IMR-90 (cell line): ENCODE results near the gene IP6K3. TPM values are rescaled to one million over a fixed set of nuclear protein-coding genes. Genes with fewer than 3 reads are reported as not detected.

Experiments
- ATAC-seq: fragments of 200-7000 bp; cut with Tn5 transposase; 2 replicates; pipeline ENCODE4 v1.9.1; 2020; ENCODE audit warnings: low read depth, mild to moderate bottlenecking, moderate library complexity
- BruUV-seq: library from RNA; stranded (reverse); fragments of 400-500 nt; replicated peaks from 2 replicates; lab custom pipeline; 2021; lab: Mats Ljungman, UMichigan
- CTCF ChIA-PET: fragments of 300-600 bp; formaldehyde crosslinking; extraction: SDS; loops from one replicate; lab custom pipeline; 2021; ENCODE audit warnings: antibody characterized with exemption; lab: Yijun Ruan, JAX
- POLR2A ChIA-PET: fragments of 300-600 bp; sonication (Branson Sonifier 250); formaldehyde crosslinking; loops from one replicate; lab custom pipeline; 2022; ENCODE audit warnings: antibody characterized with exemption; ENCODE audit not compliant: unreplicated experiment; lab: Charles Lee
- DNase-seq: peaks from one replicate; pipeline ENCODE4 v3.0.0; 2013
- H2AFZ ChIP-seq: replicated peaks from 2 replicates; pipeline ENCODE3; 2013; ENCODE audit warnings: low read length, mild to moderate bottlenecking; ENCODE audit not compliant: poor library complexity
- H2AK5ac ChIP-seq: 2 replicates; pipeline ENCODE4 v1.6.1; 2013; ENCODE audit warnings: low read depth, low read length, inconsistent platforms
- H2AK9ac ChIP-seq: replicated peaks from 2 replicates; pipeline ENCODE3; 2013; ENCODE audit warnings: mild to moderate bottlenecking, low read depth, low read length, moderate library complexity; ENCODE audit not compliant: poor library complexity
- H2BK120ac ChIP-seq: 2 replicates; pipeline ENCODE4 v1.6.1; 2013; ENCODE audit warnings: low read depth, low read length, inconsistent platforms
- H2BK15ac ChIP-seq: 3 replicates; pipeline ENCODE4 v1.6.1; 2013; ENCODE audit warnings: low read depth, low read length, inconsistent platforms
- H2BK20ac ChIP-seq: 2 replicates; pipeline ENCODE4 v1.6.1; 2013; ENCODE audit warnings: low read depth, mild to moderate bottlenecking, inconsistent platforms, low read length, moderate library complexity
- H2BK5ac ChIP-seq: 2 replicates; pipeline ENCODE4 v1.6.1; 2013; ENCODE audit warnings: mild to moderate bottlenecking, low read depth, low read length, inconsistent platforms; ENCODE audit not compliant: poor library complexity, severe bottlenecking
- H3K14ac ChIP-seq: replicated peaks from 2 replicates; pipeline ENCODE4 v1.6.1; 2013; ENCODE audit warnings: low read depth, low read length, inconsistent platforms
- H3K18ac ChIP-seq: 2 replicates; pipeline ENCODE4 v1.6.1; 2013; ENCODE audit warnings: low read depth, low read length, control low read depth
- H3K23ac ChIP-seq: 2 replicates; pipeline ENCODE4 v1.6.1; 2013; ENCODE audit warnings: low read depth, low read length, inconsistent platforms
- H3K27ac ChIP-seq: 2 replicates; pipeline ENCODE4 v1.5.1; 2013; ENCODE audit warnings: mild to moderate bottlenecking, control low read depth, low read length; ENCODE audit not compliant: insufficient read depth
- H3K27me3 ChIP-seq: 2 replicates; pipeline ENCODE4 v1.6.1; 2013; ENCODE audit warnings: low read length; ENCODE audit not compliant: control insufficient read depth, insufficient read depth
- H3K36me3 ChIP-seq: 2 replicates; pipeline ENCODE4 v1.6.1; 2013; ENCODE audit warnings: low read length, mixed read lengths; ENCODE audit not compliant: control insufficient read depth, insufficient read depth
- H3K4ac ChIP-seq: 2 replicates; pipeline ENCODE4 v1.6.1; 2013; ENCODE audit warnings: low read depth, low read length, inconsistent platforms
- H3K4me1 ChIP-seq: 2 replicates; pipeline ENCODE4 v1.6.1; 2013; ENCODE audit warnings: low read length, mixed read lengths; ENCODE audit not compliant: control insufficient read depth, insufficient read depth
- H3K4me2 ChIP-seq: 2 replicates; pipeline ENCODE4 v1.6.1; 2013; ENCODE audit warnings: low read depth, mild to moderate bottlenecking, control low read depth, low read length, moderate library complexity
- H3K4me3 ChIP-seq: 2 replicates; pipeline ENCODE4 v1.5.1; 2013; ENCODE audit warnings: low read depth, mild to moderate bottlenecking, control low read depth, low read length, moderate library complexity; ENCODE audit not compliant: insufficient read depth
- H3K56ac ChIP-seq: 2 replicates; pipeline ENCODE4 v1.6.1; 2013; ENCODE audit warnings: low read length, inconsistent platforms; ENCODE audit not compliant: insufficient read depth; ENCODE audit errors: extremely low read depth
- H3K79me1 ChIP-seq, 2 experiments: 2 replicates each; pipeline ENCODE4 v1.6.1; 2013; ENCODE audit warnings: low read length in 2 of 2, inconsistent platforms in 1 of 2, low read depth in 1 of 2
- H3K9ac ChIP-seq: 2 replicates; pipeline ENCODE4 v1.6.1; 2013; ENCODE audit warnings: low read depth, low read length, control low read depth
- H3K9me1 ChIP-seq: 2 replicates; pipeline ENCODE4 v1.6.1; 2013; ENCODE audit warnings: low read length, inconsistent platforms; ENCODE audit not compliant: insufficient read depth
- H3K9me3 ChIP-seq: 2 replicates; pipeline ENCODE4 v1.6.1; 2013; ENCODE audit warnings: low read length; ENCODE audit not compliant: control insufficient read depth, insufficient read depth
- H4K20me1 ChIP-seq: 2 replicates; pipeline ENCODE4 v1.6.1; 2013; ENCODE audit warnings: low read length, inconsistent platforms; ENCODE audit not compliant: insufficient read depth
- H4K5ac ChIP-seq: 2 replicates; pipeline ENCODE4 v1.6.1; 2013; ENCODE audit warnings: mild to moderate bottlenecking, low read depth, low read length, control low read depth
- H4K8ac ChIP-seq, 2 experiments: 2 replicates each; pipeline ENCODE4 v1.6.1; 2013; ENCODE audit warnings: low read depth in 2 of 2, low read length in 2 of 2, control low read depth in 1 of 2, inconsistent platforms in 1 of 2
- H4K91ac ChIP-seq: 2 replicates; pipeline ENCODE4 v1.6.1; 2013; ENCODE audit warnings: low read depth, low read length, inconsistent platforms; ENCODE audit not compliant: insufficient read depth
- CEBPB ChIP-seq: IDR thresholded peaks from 2 replicates; pipeline ENCODE4 v1.6.1; 2012; ENCODE audit warnings: low read depth, low read length, improper control_type of control experiment
- CHD1 ChIP-seq: IDR thresholded peaks from 2 replicates; pipeline ENCODE4 v1.6.1; 2012; ENCODE audit warnings: low read depth, low read length, improper control_type of control experiment
- POLR2A ChIP-seq: IDR thresholded peaks from 2 replicates; pipeline ENCODE4 v1.6.1; 2012; ENCODE audit warnings: mild to moderate bottlenecking, low read depth, low read length
- RAD21 ChIP-seq: IDR thresholded peaks from 2 replicates; pipeline ENCODE4 v1.6.1; 2012; ENCODE audit warnings: low read length, improper control_type of control experiment
- WGBS, 2 experiments: methylation state at CpG; one replicate each; pipeline versions ENCODE4 v1.1.5 to v1.1.7; 2013; ENCODE audit warnings: missing lambda C conversion rate in 2 of 2; ENCODE audit not compliant: insufficient read length in 1 of 2; ENCODE audit errors: extremely low coverage in 2 of 2; 5-methylcytosine and 5-hydroxymethylcytosine counted together
- dilution Hi-C: fragments of 300-500 bp; cut with HindIII; formaldehyde crosslinking; loops from one replicate; pipeline ENCODE4 v1.14.3; 2018; ENCODE audit warnings: low sequenced_read_pairs; ENCODE audit not compliant: unreplicated experiment
- in situ Hi-C: fragments of 300-500 bp; cut with MboI; formaldehyde crosslinking; loops from 3 replicates; pipeline ENCODE4 v1.14.3; 2019; ENCODE audit warnings: low sequenced_read_pairs, inconsistent platforms, mixed read lengths
- intact Hi-C: fragments of 100-400 bp; cut with micrococcal nuclease; formaldehyde crosslinking; loops from 2 replicates; pipeline ENCODE4 v1.10.0; 2022
- polyA plus RNA-seq, 3 experiments: library from polyadenylated mRNA; depleted of rRNA; stranded (reverse); fragments of >200 nt; gene quantifications; 2 replicates each; pipeline ENCODE4 v1.2.3, GENCODE V29; 2012; ENCODE audit warnings: low replicate concordance in 1 of 3
- total RNA-seq: library from RNA; depleted of rRNA; stranded (reverse); fragments of >200 nt; gene quantifications from 2 replicates; pipeline ENCODE4 v1.2.3, GENCODE V29; 2012

IP6K3 gene
- total and polyA plus RNA-seq, 2 of the 4 experiments (the other 2 are of a cell fraction), result 0.18 to 0.51 TPM

DNA sequence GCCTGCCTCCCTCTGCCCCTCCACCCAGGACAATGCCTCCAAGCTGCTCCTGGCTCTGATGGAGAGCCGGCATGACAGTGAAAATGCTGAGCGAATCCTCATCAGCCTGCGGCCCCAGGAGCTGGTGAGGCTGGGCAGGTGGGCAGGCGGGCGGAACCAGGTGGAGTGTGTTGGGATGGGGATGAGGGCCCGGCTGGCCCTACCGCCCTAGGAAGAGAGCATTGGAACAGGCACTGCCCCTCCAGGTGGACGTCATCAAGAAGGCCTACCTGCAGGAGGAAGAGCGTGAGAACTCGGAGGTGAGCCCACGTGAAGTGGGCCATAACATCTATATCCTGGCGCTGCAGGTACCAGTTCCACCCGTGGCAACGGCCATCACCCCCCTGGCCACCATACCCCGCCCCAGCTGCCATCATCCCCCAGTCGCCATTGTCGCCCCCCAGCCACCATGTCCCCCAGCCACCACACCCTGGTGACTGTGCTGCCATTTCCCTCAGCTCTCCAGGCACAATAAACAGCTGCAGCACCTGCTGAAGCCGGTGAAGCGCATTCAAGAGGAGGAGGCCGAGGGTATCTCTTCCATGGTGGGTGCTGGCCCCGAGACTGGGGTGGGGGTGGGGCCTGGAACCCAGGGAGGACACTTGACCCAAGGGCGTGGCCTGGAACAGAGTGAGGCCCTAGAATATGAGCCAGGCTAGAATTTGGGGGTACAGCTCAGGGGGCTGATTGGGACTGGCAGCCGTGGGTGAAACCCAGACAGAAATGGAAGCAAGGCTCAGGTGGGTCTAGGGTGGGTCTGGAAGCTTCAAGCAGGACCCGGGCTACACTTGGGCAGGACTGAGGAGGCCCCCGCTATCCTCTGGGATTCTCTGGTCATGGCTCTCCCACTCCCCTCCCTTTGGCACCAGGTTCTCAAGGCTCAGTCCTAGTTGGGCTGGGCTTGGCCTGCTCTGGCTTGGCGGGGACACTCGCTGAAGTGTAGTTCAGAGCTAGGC, 59.4 kb downstream of the IP6K3 start:
- no peak overlapping the region for H2BK120ac ChIP-seq
- H3K9me3 ChIP-seq, result no peaks in the 10 kb centered on the region
- no peak overlapping the region for H3K4ac ChIP-seq
- peak overlapping the region; percentile 43 for H2AFZ ChIP-seq
- no peak overlapping the region for H2BK20ac ChIP-seq
- no peak overlapping the region for H3K4me3 ChIP-seq
- no peak overlapping the region for H3K18ac ChIP-seq
- intact Hi-C loops, result no loop called here
- H3K27me3 ChIP-seq, result no peaks in the 10 kb centered on the region
- dilution Hi-C loops, result no loop called here
- ATAC-seq, result no peak
- no peak for DNase-seq
- no peak overlapping the region for H3K27ac ChIP-seq
- no peaks in the 10 kb centered on the region for H3K4me1 ChIP-seq
- ChIA-PET CTCF (no interaction called here), POLR2A (interaction anchor here (0.6 kb wide), 1 partner anchor 196 kb away, joined by 3 read pairs; no protein-coding TSS in a partner anchor)
- H3K23ac ChIP-seq, result no peak overlapping the region
- in situ Hi-C loops, result no loop called here
- H2BK5ac ChIP-seq, result no peak overlapping the region
- H2BK15ac ChIP-seq, result no peak overlapping the region
- no peak overlapping the region for H3K14ac ChIP-seq
- no peaks in the 10 kb centered on the region for H4K20me1 ChIP-seq
- peaks cover 9% of the 10 kb centered on the region; the same call in 1 of the 2 replicates for H3K9me1 ChIP-seq
- H4K5ac ChIP-seq, result no peak overlapping the region
- no peak overlapping the region for H2AK5ac ChIP-seq
- H3K56ac ChIP-seq, result no peak overlapping the region
- no peaks in the 10 kb centered on the region for H3K79me1 ChIP-seq
- H2AK9ac ChIP-seq, result no peak overlapping the region
- no peak overlapping the region for H3K4me2 ChIP-seq
- 74% methylated on average over 7 of the region's 27 CpGs; no CpG with 5 or more reads in 1 of the 2 experiments for whole genome bisulfite sequencing, 2 experiments
- TF ChIP-seq POLR2A (no peak), RAD21 (no peak), CHD1 (no peak), CEBPB (no peak)
- H3K9ac ChIP-seq, result no peak overlapping the region
- H4K91ac ChIP-seq, result no peak overlapping the region
- peaks cover 11% of the 10 kb centered on the region for H3K36me3 ChIP-seq
- no peak overlapping the region for H4K8ac ChIP-seq
- BruUV-seq, result no TSS peak
